Heart left ventricle (tissue), 13 donors: ENCODE results near the gene HUNK.

Experiments used
- POLR2A ChIP-seq, 2 donors: fragments of 450-650 bp; IDR thresholded peaks; one replicate each; pipeline ENCODE4 v1.6.1; 2017; ENCODE audit warnings: antibody characterized with exemption in 2 of 2, mild to moderate bottlenecking in 2 of 2, moderate library complexity in 2 of 2
- TF ChIP-seq, protein P1 (sequence below), 12 donors: fragments of 200-600 bp; sonication (generic) in 4 of 12; IDR thresholded peaks; one replicate each; pipeline versions ENCODE4 v1.5.0 to v1.8.0; 2018 to 2022; ENCODE audit warnings: antibody characterized with exemption in 12 of 12, mild to moderate bottlenecking in 5 of 12
- donor health status: ischemic (EF 13 %, LVEDD 7.1; RV severe dilation, severe dysfunction).
- donor health status: DM: no; HTN: yes; CAD: no.
- donor health status: DM: no; HTN: no; CAD: no.
- donor health status: ischemic (EF 25% LVEDD 6.9; RV normal size, moderate dysfunction).
- donor health status: ischemic (EF 25% LVEDD 5.7; RV mildly dilated, moderate dysfunction).
- donor health status: ischemic (EF 35%, LVEDD 5.7; RV mildly dilated, moderate dysfunction).
- donor health status: nonischemic (EF 11% LVEDD 7.7; RV severe dilation, severe dysfunction).
- donor health status: DM: yes; HTN: yes; CAD: no.
- donor health status: PGD.
- donor health status: ischemic (EF 29% LVEDD 5.4; RV normal size, mild dysfunction).
- donor health status: nonischemic (EF 23%, LVEDD 6.1; RV moderate dilation, normal function).

DNA sequence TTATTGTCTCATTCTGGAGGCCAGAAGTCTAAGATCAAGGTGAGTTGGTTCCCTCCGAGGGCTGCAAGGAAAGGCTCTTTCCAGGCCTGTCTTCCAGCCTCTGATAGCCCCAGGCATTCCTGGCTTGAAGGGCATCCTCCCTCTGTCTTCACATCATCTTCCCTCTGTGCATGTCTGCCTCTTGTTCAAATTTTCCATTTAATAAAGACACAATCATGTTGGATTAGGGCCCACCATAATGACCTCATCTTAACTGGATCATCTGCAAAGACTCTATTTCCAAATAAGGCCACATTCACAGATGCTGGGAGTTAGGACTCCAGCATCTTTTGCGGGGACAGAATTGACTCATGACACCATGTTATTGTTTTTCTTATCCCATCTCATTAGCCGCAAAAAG, 24.5 kb downstream of the HUNK start:
- TF ChIP-seq POLR2A (IDR thresholded peaks at IDR 0.05), result no peak
- TF ChIP-seq, protein P1, sequence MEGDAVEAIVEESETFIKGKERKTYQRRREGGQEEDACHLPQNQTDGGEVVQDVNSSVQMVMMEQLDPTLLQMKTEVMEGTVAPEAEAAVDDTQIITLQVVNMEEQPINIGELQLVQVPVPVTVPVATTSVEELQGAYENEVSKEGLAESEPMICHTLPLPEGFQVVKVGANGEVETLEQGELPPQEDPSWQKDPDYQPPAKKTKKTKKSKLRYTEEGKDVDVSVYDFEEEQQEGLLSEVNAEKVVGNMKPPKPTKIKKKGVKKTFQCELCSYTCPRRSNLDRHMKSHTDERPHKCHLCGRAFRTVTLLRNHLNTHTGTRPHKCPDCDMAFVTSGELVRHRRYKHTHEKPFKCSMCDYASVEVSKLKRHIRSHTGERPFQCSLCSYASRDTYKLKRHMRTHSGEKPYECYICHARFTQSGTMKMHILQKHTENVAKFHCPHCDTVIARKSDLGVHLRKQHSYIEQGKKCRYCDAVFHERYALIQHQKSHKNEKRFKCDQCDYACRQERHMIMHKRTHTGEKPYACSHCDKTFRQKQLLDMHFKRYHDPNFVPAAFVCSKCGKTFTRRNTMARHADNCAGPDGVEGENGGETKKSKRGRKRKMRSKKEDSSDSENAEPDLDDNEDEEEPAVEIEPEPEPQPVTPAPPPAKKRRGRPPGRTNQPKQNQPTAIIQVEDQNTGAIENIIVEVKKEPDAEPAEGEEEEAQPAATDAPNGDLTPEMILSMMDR (IDR thresholded peaks at IDR 0.05), result no peak
